GM12874 (cell line): ENCODE results near the gene DNAJC3.

Experiments used
- TF ChIP-seq, protein P1 (sequence below): IDR thresholded peaks from 2 replicates; pipeline ENCODE4 v1.5.1; 2011; ENCODE audit warnings: low read depth, mild to moderate bottlenecking, control low read depth, low read length, moderate library complexity; ENCODE audit not compliant: insufficient read depth

DNAJC3 gene

DNA sequence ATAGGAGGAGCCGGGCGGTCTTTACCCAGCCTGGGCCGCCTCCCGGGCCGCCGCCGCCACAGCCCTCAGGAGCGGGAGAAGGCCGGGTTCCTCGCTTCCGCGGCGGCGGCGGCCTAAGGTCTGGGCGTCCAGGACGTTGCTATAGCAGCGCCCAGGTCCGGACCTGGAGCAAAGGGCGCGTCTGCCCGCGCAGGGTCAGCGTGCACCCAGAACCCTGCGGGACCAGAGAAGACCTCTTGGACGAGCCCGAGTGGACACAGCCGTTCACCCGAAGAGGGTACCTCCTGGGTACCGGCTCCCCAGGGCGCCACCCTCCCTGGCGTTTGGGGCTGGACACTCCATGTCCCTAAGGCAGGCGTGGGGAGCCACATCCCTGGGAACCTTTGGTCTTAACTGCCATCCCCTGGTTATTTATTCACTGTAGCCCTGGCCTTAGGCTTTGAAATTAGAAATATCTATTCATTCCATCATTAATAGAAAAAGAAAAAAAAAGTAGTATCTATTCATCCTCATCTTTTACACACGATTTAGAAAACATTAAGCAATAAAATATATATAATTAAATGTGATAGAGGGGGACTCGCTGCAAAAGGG is 34.8 kb upstream of the DNAJC3 start:
- TF ChIP-seq, protein P1, sequence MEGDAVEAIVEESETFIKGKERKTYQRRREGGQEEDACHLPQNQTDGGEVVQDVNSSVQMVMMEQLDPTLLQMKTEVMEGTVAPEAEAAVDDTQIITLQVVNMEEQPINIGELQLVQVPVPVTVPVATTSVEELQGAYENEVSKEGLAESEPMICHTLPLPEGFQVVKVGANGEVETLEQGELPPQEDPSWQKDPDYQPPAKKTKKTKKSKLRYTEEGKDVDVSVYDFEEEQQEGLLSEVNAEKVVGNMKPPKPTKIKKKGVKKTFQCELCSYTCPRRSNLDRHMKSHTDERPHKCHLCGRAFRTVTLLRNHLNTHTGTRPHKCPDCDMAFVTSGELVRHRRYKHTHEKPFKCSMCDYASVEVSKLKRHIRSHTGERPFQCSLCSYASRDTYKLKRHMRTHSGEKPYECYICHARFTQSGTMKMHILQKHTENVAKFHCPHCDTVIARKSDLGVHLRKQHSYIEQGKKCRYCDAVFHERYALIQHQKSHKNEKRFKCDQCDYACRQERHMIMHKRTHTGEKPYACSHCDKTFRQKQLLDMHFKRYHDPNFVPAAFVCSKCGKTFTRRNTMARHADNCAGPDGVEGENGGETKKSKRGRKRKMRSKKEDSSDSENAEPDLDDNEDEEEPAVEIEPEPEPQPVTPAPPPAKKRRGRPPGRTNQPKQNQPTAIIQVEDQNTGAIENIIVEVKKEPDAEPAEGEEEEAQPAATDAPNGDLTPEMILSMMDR, result no peak

DNA sequence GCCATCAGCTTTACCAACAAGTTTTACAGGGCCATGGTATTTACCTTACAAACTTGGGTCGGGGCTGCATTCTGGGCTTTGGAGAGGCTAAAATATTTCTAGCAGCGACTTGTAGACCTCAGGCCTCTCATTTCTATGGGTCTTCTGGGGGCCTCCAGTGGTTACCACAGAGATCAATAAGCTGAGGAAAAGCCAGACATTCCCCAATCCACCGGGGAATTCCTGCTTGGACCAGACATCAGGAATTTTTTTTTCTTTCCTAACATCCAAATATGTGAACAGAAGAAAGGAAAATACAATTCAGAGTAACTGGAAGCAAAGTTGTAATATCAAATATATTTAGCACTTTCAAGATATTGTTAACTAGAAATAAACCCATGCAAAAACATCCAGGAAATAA is 33.9 kb upstream of the DNAJC3 start:
- TF ChIP-seq, protein P1, result no peak

DNA sequence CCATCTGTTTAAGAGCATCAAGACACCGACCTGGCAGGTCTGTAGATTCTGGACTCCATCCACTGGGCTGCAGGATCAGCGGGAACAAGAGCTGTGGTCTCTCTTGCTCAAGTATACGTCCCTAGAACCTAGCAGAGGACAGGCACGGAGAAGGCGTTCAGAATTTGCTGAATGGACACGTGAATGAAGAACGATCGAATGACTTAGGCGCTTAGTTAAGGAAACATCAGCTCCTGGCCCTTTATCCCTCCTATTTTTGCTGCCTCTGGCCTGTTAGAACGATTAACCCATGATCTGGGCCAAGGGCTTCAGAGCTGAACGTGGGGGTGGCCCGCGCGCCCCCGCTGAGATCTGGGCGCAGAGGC is 33.4 kb upstream of the DNAJC3 start:
- TF ChIP-seq, protein P1, result no peak

DNA sequence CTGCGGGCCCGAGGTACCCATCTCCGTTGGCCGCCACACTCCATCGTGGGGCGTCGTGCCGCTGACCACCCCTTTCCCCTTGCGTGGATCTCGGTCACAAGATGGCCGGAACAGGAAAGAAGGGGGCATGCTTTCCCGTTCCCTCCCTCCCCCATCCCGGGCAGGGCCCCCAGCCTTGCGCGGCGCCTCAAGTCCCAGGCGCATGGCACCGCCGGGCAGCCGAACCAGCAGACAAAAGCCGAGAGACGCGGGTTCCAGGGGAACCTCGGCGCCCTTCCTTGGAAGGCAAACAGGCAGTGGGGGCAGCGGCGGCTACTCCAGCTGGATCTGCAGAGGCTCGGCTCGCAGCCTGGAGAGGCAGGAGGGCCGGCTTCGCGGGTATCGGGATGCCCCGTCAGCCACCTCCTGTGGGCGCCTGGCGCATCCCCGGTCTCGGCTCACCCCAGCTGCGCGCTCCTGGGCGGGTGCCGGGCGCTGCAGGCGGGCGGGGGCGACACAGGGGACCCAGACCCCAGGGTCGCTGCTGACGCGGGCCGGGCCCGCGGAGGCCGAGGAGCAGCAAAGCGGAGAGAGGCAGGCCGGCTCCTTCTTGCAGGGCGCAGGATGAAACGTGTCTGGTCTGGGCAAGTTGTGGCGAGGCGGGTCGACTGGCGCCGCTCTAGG is 32.9 kb upstream of the DNAJC3 start:
- TF ChIP-seq, protein P1, result no peak

DNA sequence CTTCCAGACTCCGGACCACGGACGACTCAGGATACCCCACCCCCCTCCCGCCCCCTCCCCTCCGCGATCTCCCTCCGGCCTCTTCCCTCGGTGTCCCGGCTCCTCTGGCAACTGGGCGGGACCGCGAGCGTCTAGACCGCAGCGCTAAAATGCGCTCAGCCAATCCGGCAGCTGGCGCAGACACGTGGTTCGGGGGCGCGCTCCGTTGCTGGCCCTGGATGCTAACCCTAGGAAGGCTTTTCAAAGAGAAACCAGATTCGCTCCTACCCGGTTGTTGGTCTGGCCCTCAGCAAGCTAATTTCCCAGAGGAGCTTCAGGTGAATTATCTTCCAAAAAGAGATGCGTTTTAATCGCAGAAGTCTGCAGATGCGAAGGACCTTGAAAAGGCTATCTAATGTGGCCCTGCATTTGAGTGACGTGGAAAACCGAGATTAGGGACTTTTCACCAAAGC is 32.3 kb upstream of the DNAJC3 start, which contains the start of gene DZIP1:
DZIP1 (minus strand) TSS at position 106 of the 452 bp plus-strand sequence. CDS start 2,677 bp downstream, outside the sequence.
- TF ChIP-seq, protein P1, result no peak

DNA sequence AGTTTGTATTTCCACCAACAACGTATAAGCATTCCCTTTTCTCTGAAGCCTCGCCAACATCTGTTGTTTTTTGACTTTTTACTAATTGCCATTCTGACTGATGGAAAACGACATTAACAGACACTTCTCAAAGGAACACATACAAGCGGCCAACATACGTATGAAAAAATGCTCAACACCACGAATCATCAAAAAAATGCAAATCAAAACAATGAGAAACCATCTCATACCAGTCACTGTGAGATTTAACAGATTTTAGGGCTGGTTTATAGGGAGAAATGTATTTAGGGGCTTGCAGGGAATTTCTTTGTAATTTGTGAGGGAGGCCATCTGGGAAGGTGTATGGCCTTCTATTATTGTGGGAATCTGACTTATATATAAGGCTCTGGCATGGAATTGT is 29.6 kb upstream of the DNAJC3 start:
- TF ChIP-seq, protein P1, result no peak

DNA sequence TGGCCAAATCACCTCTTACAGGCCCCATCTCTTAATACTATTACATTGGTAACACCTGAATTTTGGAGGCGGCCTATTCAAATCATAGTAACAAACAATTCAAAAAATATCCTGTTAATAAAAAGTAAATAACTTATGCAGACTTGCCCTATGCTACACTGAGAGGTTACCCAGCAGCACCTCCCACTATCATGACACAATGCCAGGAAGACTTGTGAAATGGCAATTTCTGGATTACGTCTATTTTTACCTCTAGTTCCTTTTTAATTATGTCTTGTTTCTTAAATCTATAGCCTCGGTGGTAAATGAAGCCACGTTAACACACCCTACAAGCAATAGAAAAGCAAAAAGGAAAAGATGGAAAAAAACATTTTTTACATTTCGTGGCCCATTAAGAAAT is 26.2 kb upstream of the DNAJC3 start:
- TF ChIP-seq, protein P1, result no peak
